Liver (tissue), 9 donors: ENCODE results near the gene STAT5B. TPM values are rescaled to one million over a fixed set of nuclear protein-coding genes. Genes with fewer than 3 reads are reported as not detected.

ENCODE experiments used
- DNase-seq: peaks from one replicate; pipeline ENCODE4 v3.0.0-alpha.2; 2017; ENCODE audit warnings: low spot score
- H3K27ac ChIP-seq, 2 donors: one replicate each; pipeline ENCODE4 v1.7.0; 2013; ENCODE audit warnings: inconsistent platforms in 2 of 2, low read length in 2 of 2, control low read depth in 1 of 2, low read depth in 1 of 2, mild to moderate bottlenecking in 1 of 2
- H3K27me3 ChIP-seq, 4 donors: one replicate each; pipeline versions ENCODE4 v1.6.1 to v1.7.0; 2013; ENCODE audit warnings: low read length in 3 of 4, inconsistent platforms in 1 of 4, mild to moderate bottlenecking in 1 of 4, moderate library complexity in 1 of 4; ENCODE audit not compliant: control insufficient read depth in 4 of 4, insufficient read depth in 4 of 4
- H3K36me3 ChIP-seq, 4 donors: one replicate each; pipeline versions ENCODE4 v1.6.1 to v1.7.0; 2013; ENCODE audit warnings: low read length in 3 of 4, mild to moderate bottlenecking in 3 of 4, low read depth in 1 of 4, moderate library complexity in 1 of 4; ENCODE audit not compliant: control insufficient read depth in 4 of 4, insufficient read depth in 3 of 4
- H3K4me1 ChIP-seq, 4 donors: one replicate each; pipeline versions ENCODE4 v1.6.1 to v1.7.0; 2013; ENCODE audit warnings: low read length in 3 of 4, mild to moderate bottlenecking in 3 of 4, moderate library complexity in 1 of 4; ENCODE audit not compliant: control insufficient read depth in 4 of 4, insufficient read depth in 4 of 4
- H3K4me3 ChIP-seq, 3 donors: one replicate each; pipeline versions ENCODE4 v1.6.1 to v1.7.0; 2013; ENCODE audit warnings: low read length in 3 of 3, control low read depth in 1 of 3, low read depth in 1 of 3, mild to moderate bottlenecking in 1 of 3
- H3K9ac ChIP-seq, 2 donors: one replicate each; pipeline ENCODE4 v1.7.0; 2013; ENCODE audit warnings: low read length in 2 of 2, mild to moderate bottlenecking in 2 of 2, moderate library complexity in 2 of 2, control low read depth in 1 of 2, low read depth in 1 of 2
- H3K9me3 ChIP-seq, 4 donors: one replicate each; pipeline versions ENCODE4 v1.6.1 to v1.7.0; 2013; ENCODE audit warnings: low read length in 3 of 4; ENCODE audit not compliant: control insufficient read depth in 4 of 4
- ATF3 ChIP-seq: IDR thresholded peaks from 2 replicates; pipeline ENCODE4 v1.6.1; 2016; ENCODE audit warnings: antibody characterized with exemption
- EGR1 ChIP-seq, 2 donors: IDR thresholded peaks; 2 replicates each; pipeline ENCODE4 v1.6.1; 2016 to 2018; ENCODE audit warnings: antibody characterized with exemption in 2 of 2, low read depth in 2 of 2
- GABPA ChIP-seq, 2 donors: IDR thresholded peaks in 1 of 2; conservative IDR thresholded peaks in 1 of 2; 2 replicates each; pipeline ENCODE4 v1.6.1; 2016; ENCODE audit warnings: antibody characterized with exemption in 2 of 2, mild to moderate bottlenecking in 1 of 2, moderate library complexity in 1 of 2
- HNF4A ChIP-seq, 2 donors: conservative IDR thresholded peaks; 2 replicates each; pipeline ENCODE4 v1.6.1; 2016; ENCODE audit warnings: antibody characterized with exemption in 2 of 2, mild to moderate bottlenecking in 2 of 2
- HNF4G ChIP-seq: IDR thresholded peaks from 2 replicates; pipeline ENCODE4 v1.6.1; 2016; ENCODE audit warnings: antibody characterized with exemption
- JUND ChIP-seq, 2 donors: IDR thresholded peaks; 2 replicates each; pipeline ENCODE4 v1.6.1; 2016; ENCODE audit warnings: antibody characterized with exemption in 2 of 2
- NR2F2 ChIP-seq: IDR thresholded peaks from 2 replicates; pipeline ENCODE4 v1.6.1; 2016; ENCODE audit warnings: antibody characterized with exemption
- RAD21 ChIP-seq, 2 donors: IDR thresholded peaks; 2 replicates each; pipeline ENCODE4 v1.6.1; 2016; ENCODE audit warnings: antibody characterized with exemption in 2 of 2, mild to moderate bottlenecking in 2 of 2
- REST ChIP-seq: IDR thresholded peaks from 2 replicates; pipeline ENCODE4 v1.6.1; 2016; ENCODE audit warnings: antibody characterized with exemption, mild to moderate bottlenecking
- RXRA ChIP-seq, 2 donors: IDR thresholded peaks; 2 replicates each; pipeline ENCODE4 v1.6.1; 2017 to 2018; ENCODE audit warnings: antibody characterized with exemption in 2 of 2, mild to moderate bottlenecking in 1 of 2
- SP1 ChIP-seq: IDR thresholded peaks from 2 replicates; pipeline ENCODE4 v1.6.1; 2018; ENCODE audit warnings: antibody characterized with exemption, mild to moderate bottlenecking
- TAF1 ChIP-seq: conservative IDR thresholded peaks from 2 replicates; pipeline ENCODE4 v1.6.1; 2016; ENCODE audit warnings: antibody characterized with exemption, mild to moderate bottlenecking
- WGBS: extraction: QIAGEN DNeasy Blood & Tissue Kit; methylation state at CpG from one replicate; pipeline ENCODE4 v1.1.7; 2013; 5-methylcytosine and 5-hydroxymethylcytosine counted together
- polyA plus RNA-seq, 2 donors: library from polyadenylated mRNA; stranded (reverse) in 1 of 2; unstranded in 1 of 2; fragments of 200-250 nt in 1 of 2; fragments of >200 nt in 1 of 2; fragmentation: Nextera tagmentation in 1 of 2; extraction: Ambion mirVana in 1 of 2; gene quantifications; one replicate each; pipeline versions ENCODE4 v1.2.1 to v1.2.3, GENCODE V29; 2013 to 2015
- total RNA-seq, 2 donors: library from RNA; depleted of rRNA; stranded (reverse); fragments of >200 nt; gene quantifications; one replicate each; pipeline ENCODE4 v1.2.3, GENCODE V29; 2014
- TF ChIP-seq, protein P1 (sequence below): IDR thresholded peaks from 2 replicates; pipeline ENCODE4 v1.6.1; 2016; ENCODE audit warnings: antibody characterized with exemption
- donor health status: healthy.
- donor health status: healthy.
- donor health status: healthy.
- donor health status: healthy.
- donor health status: healthy.

Gene STAT5B
- total and polyA plus RNA-seq, 4 donors: 6.7 to 33.9 (median 21.6) TPM

DNA sequence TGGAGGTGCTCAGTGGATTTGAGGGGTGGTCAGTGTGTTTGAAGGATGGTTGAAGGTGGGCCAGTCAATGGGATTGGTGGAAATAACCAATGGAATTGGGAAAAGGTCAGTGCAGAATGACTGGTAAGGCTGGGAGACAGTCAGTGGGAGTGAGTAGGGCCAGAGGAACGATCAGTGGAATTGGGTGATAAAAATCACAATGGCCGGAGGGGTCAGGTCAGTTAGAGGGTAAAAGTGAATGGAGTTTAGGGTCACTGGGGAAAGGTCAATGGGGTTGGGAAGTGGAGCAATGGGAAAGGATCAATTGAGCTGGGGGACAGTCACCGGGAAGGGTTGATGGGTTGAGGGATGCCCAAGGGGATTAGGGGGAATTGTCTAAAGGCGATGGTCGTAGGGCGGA, 110.4 kb downstream of the STAT5B start:
- WGBS: 84% methylated on average over 6 of the region's 6 CpGs
- Histone ChIP-seq H3K9me3 (no peaks in the 10 kb centered on the region), H3K27ac (no peak overlapping the region), H3K4me1 (no peaks in the 10 kb centered on the region), H3K36me3 (no peaks in the 10 kb centered on the region), H3K4me3 (no peak overlapping the region), H3K9ac (no peak overlapping the region), H3K27me3 (no peaks in the 10 kb centered on the region)
- no peak for DNase-seq
- TF ChIP-seq GABPA (IDR thresholded peaks at IDR 0.05 in 1 of 2, conservative IDR thresholded peaks at IDR 0.05 in 1 of 2) (no peak), SP1 (no peak), RAD21 (IDR thresholded peaks at IDR 0.05) (no peak), HNF4A (conservative IDR thresholded peaks at IDR 0.05) (no peak), JUND (IDR thresholded peaks at IDR 0.05) (no peak), ATF3 (no peak), NR2F2 (no peak)
- TF ChIP-seq, protein P1, sequence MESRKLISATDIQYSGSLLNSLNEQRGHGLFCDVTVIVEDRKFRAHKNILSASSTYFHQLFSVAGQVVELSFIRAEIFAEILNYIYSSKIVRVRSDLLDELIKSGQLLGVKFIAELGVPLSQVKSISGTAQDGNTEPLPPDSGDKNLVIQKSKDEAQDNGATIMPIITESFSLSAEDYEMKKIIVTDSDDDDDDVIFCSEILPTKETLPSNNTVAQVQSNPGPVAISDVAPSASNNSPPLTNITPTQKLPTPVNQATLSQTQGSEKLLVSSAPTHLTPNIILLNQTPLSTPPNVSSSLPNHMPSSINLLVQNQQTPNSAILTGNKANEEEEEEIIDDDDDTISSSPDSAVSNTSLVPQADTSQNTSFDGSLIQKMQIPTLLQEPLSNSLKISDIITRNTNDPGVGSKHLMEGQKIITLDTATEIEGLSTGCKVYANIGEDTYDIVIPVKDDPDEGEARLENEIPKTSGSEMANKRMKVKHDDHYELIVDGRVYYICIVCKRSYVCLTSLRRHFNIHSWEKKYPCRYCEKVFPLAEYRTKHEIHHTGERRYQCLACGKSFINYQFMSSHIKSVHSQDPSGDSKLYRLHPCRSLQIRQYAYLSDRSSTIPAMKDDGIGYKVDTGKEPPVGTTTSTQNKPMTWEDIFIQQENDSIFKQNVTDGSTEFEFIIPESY: no peak

GRCh38 chr17:42163696-42164407, 112.3 kb downstream of the STAT5B start:
- H3K9me3 ChIP-seq: no peaks in the 10 kb centered on the region
- no peaks in the 10 kb centered on the region for H3K36me3 ChIP-seq
- H3K27ac ChIP-seq: no peak overlapping the region
- no peak overlapping the region for H3K4me3 ChIP-seq
- TF ChIP-seq ATF3: no peak
- TF ChIP-seq SP1: no peak
- no peak for TF ChIP-seq GABPA (IDR thresholded peaks at IDR 0.05 in 1 of 2, conservative IDR thresholded peaks at IDR 0.05 in 1 of 2)
- no peak for TF ChIP-seq HNF4A (conservative IDR thresholded peaks at IDR 0.05)
- TF ChIP-seq EGR1 (IDR thresholded peaks at IDR 0.05; ENCODE audit: low read depth in 2 of 2): no peak
- TF ChIP-seq HNF4G: no peak
- no peak for TF ChIP-seq TAF1
- no peak for TF ChIP-seq JUND (IDR thresholded peaks at IDR 0.05)
- TF ChIP-seq, protein P1: no peak
- no peak for TF ChIP-seq REST
- TF ChIP-seq RXRA (IDR thresholded peaks at IDR 0.05): no peak
- no peak for DNase-seq
- WGBS: 77% methylated on average over 22 of the region's 22 CpGs
- no peaks in the 10 kb centered on the region for H3K4me1 ChIP-seq
- no peak overlapping the region for H3K9ac ChIP-seq
- H3K27me3 ChIP-seq: no peaks in the 10 kb centered on the region
